ENCODE data around the gene DGLUCY.
"Not testable (repeated sequence)": the region's sequence is repeated elsewhere in the genome, so short reads cannot be mapped to it uniquely, and the experiment has no call there.

DGLUCY gene

DNA sequence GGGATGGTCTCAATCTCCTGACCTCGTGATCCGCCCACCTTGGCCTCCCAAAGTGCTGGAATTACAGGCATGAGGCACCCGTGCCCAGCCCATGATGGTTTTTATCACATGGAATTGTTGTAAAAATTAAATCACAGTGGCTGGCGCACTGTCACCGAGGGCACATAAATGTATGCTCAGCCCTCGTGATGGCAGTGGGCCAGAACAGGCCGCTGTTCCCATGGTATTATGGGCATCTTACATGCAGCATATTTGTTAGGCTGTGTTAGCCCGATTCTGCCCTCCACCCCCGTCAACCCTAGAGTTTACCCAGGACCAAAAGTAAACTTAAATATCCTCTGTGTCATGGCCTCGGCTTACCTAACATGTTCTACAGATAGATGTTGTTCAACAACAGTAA lies 82.0 kb downstream of the DGLUCY start:
- Histone ChIP-seq H2AFZ (ENCODE audit: low read length) (no peak overlapping the region), H3K4me2 (ENCODE audit: low read depth, low read length, poor library complexity, severe bottlenecking) (no peak overlapping the region), H3K4me1 (ENCODE audit: insufficient read depth, low read length, poor library complexity, severe bottlenecking) (peaks cover 6% of the 10 kb centered on the region), H4K20me1 (ENCODE audit: insufficient read depth, low read length, poor library complexity, severe bottlenecking) (no peaks in the 10 kb centered on the region), H3K36me3 (ENCODE audit: insufficient read depth, low read length) (peaks cover 50% of the 10 kb centered on the region; the same call in 1 of the 2 replicates), H3F3A (ENCODE audit: low read depth) (no peaks in the 10 kb centered on the region), H3K4me3 (ENCODE audit: low read length, poor library complexity, severe bottlenecking) (no peak overlapping the region), H3K79me2 (ENCODE audit: insufficient read depth, low read length) (no peaks in the 10 kb centered on the region), H3K9ac (ENCODE audit: low read depth, low read length, poor library complexity, severe bottlenecking) (no peak overlapping the region), H3K9me2 (replicated peaks; ENCODE audit: low read depth, low read length) (no peaks in the 10 kb centered on the region), H3K9me3 (ENCODE audit: insufficient read depth, low read depth, low read length) (no peaks in the 10 kb centered on the region), H3K27me3 (ENCODE audit: insufficient read depth, low read length, poor library complexity, severe bottlenecking) (no peaks in the 10 kb centered on the region)
- TF ChIP-seq, protein P1, sequence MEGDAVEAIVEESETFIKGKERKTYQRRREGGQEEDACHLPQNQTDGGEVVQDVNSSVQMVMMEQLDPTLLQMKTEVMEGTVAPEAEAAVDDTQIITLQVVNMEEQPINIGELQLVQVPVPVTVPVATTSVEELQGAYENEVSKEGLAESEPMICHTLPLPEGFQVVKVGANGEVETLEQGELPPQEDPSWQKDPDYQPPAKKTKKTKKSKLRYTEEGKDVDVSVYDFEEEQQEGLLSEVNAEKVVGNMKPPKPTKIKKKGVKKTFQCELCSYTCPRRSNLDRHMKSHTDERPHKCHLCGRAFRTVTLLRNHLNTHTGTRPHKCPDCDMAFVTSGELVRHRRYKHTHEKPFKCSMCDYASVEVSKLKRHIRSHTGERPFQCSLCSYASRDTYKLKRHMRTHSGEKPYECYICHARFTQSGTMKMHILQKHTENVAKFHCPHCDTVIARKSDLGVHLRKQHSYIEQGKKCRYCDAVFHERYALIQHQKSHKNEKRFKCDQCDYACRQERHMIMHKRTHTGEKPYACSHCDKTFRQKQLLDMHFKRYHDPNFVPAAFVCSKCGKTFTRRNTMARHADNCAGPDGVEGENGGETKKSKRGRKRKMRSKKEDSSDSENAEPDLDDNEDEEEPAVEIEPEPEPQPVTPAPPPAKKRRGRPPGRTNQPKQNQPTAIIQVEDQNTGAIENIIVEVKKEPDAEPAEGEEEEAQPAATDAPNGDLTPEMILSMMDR (conservative IDR thresholded peaks at IDR 0.05; ENCODE audit: low read length), result no peak
- TF ChIP-seq EZH2phosphoT487 (IDR thresholded peaks at IDR 0.05; ENCODE audit: borderline replicate concordance), result no peak

GRCh38 chr14:91197631-91198030 lies 83.8 kb downstream of the DGLUCY start:
- H3K9me3 ChIP-seq (ENCODE audit: insufficient read depth, low read depth, low read length), result no peaks in the 10 kb centered on the region
- H2AFZ ChIP-seq (ENCODE audit: low read length), result no peak overlapping the region
- peaks cover 6% of the 10 kb centered on the region for H3K4me1 ChIP-seq (ENCODE audit: insufficient read depth, low read length, poor library complexity, severe bottlenecking)
- H3K27me3 ChIP-seq (ENCODE audit: insufficient read depth, low read length, poor library complexity, severe bottlenecking), result no peaks in the 10 kb centered on the region
- no peak overlapping the region for H3K4me3 ChIP-seq (ENCODE audit: low read length, poor library complexity, severe bottlenecking)
- H3K36me3 ChIP-seq (ENCODE audit: insufficient read depth, low read length), result peaks cover 43% of the 10 kb centered on the region; the same call in 1 of the 2 replicates
- no peak overlapping the region for H3K4me2 ChIP-seq (ENCODE audit: low read depth, low read length, poor library complexity, severe bottlenecking)
- H3K9me2 ChIP-seq (replicated peaks; ENCODE audit: low read depth, low read length), result no peaks in the 10 kb centered on the region
- no peaks in the 10 kb centered on the region for H3K79me2 ChIP-seq (ENCODE audit: insufficient read depth, low read length)
- H4K20me1 ChIP-seq (ENCODE audit: insufficient read depth, low read length, poor library complexity, severe bottlenecking), result no peaks in the 10 kb centered on the region
- no peak overlapping the region for H3K9ac ChIP-seq (ENCODE audit: low read depth, low read length, poor library complexity, severe bottlenecking)
- TF ChIP-seq, protein P1 (conservative IDR thresholded peaks at IDR 0.05; ENCODE audit: low read length), result no peak
- TF ChIP-seq EZH2phosphoT487 (IDR thresholded peaks at IDR 0.05; ENCODE audit: borderline replicate concordance), result no peak
- no peaks in the 10 kb centered on the region for H3F3A ChIP-seq (ENCODE audit: low read depth)

- not testable (repeated sequence) for H3K9me3 ChIP-seq (ENCODE audit: insufficient read depth, low read depth, low read length); H3K27me3 ChIP-seq (ENCODE audit: insufficient read depth, low read length, poor library complexity, severe bottlenecking); H3K9me2 ChIP-seq (replicated peaks; ENCODE audit: low read depth, low read length); H3F3A ChIP-seq (ENCODE audit: low read depth); H3K79me2 ChIP-seq (ENCODE audit: insufficient read depth, low read length); H3K4me3 ChIP-seq (ENCODE audit: low read length, poor library complexity, severe bottlenecking); H3K4me1 ChIP-seq (ENCODE audit: insufficient read depth, low read length, poor library complexity, severe bottlenecking); H3K4me2 ChIP-seq (ENCODE audit: low read depth, low read length, poor library complexity, severe bottlenecking); H2AFZ ChIP-seq (ENCODE audit: low read length); H4K20me1 ChIP-seq (ENCODE audit: insufficient read depth, low read length, poor library complexity, severe bottlenecking); H3K9ac ChIP-seq (ENCODE audit: low read depth, low read length, poor library complexity, severe bottlenecking)
- H3K36me3 ChIP-seq (ENCODE audit: insufficient read depth, low read length), result peaks cover 71% of the 10 kb centered on the region; the same call in 1 of the 2 replicates
These were observed 86.9 kb downstream of the DGLUCY start for GRCh38 chr14:91200802-91201201.

GRCh38 chr14:91202234-91202974 lies 88.5 kb downstream of the DGLUCY start:
- Histone ChIP-seq H3F3A (ENCODE audit: low read depth) (no peaks in the 10 kb centered on the region), H3K27me3 (ENCODE audit: insufficient read depth, low read length, poor library complexity, severe bottlenecking) (no peaks in the 10 kb centered on the region), H3K9me3 (ENCODE audit: insufficient read depth, low read depth, low read length) (no peaks in the 10 kb centered on the region), H3K9ac (ENCODE audit: low read depth, low read length, poor library complexity, severe bottlenecking) (no peak overlapping the region), H4K20me1 (ENCODE audit: insufficient read depth, low read length, poor library complexity, severe bottlenecking) (no peaks in the 10 kb centered on the region), H3K9me2 (replicated peaks; ENCODE audit: low read depth, low read length) (no peaks in the 10 kb centered on the region), H3K4me1 (ENCODE audit: insufficient read depth, low read length, poor library complexity, severe bottlenecking) (no peaks in the 10 kb centered on the region), H3K4me2 (ENCODE audit: low read depth, low read length, poor library complexity, severe bottlenecking) (no peak overlapping the region), H2AFZ (ENCODE audit: low read length) (no peak overlapping the region), H3K4me3 (ENCODE audit: low read length, poor library complexity, severe bottlenecking) (no peak overlapping the region), H3K36me3 (ENCODE audit: insufficient read depth, low read length) (peaks cover 56% of the 10 kb centered on the region; the same call in 1 of the 2 replicates), H3K79me2 (ENCODE audit: insufficient read depth, low read length) (no peaks in the 10 kb centered on the region)
- TF ChIP-seq EZH2phosphoT487 (IDR thresholded peaks at IDR 0.05; ENCODE audit: borderline replicate concordance), result no peak
- TF ChIP-seq, protein P1 (conservative IDR thresholded peaks at IDR 0.05; ENCODE audit: low read length), result no peak
